Stimulated activated CD4-positive, alpha-beta T cell treated with anti-CD3 and anti-CD28 coated beads, Interleukin-12 subunit alpha, Interleukin-12 subunit beta, amount 100 ng/mL, for 48 hours (primary cell): Measurements from ENCODE around the gene EPAS1.

Experiments
- DNase-seq, 3 donors: peaks; one replicate each; pipeline ENCODE4 v3.0.0-alpha.2; 2020; ENCODE audit warnings: low read depth in 2 of 3, low spot score in 1 of 3

The EPAS1 gene

DNA sequence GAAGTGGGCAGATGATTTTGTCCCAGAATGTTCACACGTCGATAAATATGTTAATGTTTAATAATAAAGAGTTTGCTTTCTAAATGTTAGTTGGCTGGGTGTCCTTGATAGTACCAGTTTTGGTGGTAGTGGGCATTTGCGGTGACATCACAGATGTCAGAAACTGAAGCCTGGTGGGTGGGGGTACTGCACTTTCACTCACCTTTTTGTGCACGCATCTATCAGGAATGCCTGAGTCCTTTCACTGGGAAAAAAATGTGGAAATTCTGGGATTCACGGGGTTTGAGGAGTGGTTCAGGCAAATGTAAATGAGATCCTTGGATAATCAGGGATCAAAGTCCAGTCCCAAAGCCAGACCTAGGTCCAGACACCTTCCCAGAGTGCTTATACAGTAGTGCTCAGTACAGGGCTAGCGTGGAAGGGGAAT lies 3.2 kb downstream of the EPAS1 start:
- no peak for DNase-seq

DNA sequence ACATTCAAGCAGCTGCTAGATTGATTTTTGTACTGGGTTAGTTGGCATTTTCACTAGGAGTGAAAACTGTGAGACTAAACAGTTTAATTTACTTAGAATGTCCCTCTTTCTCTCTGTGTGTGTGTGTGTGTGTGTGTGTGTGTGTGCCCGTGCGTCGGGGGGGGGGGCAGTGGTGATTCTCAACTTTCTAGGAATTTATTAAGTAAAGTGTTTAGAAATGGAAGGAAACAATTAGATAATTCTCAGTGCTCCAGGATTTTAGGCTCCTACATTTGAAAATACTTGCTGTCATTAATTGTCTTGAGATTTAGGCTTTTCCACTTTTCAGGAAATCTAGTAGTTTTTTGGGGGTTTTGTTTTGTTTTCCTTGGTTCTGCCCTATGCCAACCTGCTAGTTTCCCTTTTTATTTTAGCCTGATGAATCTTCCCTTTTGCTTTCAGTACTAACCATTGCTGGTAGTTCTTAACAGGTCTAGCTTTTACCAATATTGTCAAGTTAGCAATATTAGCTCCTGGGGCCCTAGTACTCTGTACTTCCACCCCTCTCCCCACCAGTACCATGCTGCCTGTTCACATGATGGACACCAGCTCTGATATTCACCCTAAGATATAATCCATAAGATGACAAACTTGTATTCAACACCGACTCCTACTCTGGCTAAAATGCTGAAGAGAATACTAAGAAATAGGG lies 4.9 kb downstream of the EPAS1 start:
- no peak for DNase-seq

DNA sequence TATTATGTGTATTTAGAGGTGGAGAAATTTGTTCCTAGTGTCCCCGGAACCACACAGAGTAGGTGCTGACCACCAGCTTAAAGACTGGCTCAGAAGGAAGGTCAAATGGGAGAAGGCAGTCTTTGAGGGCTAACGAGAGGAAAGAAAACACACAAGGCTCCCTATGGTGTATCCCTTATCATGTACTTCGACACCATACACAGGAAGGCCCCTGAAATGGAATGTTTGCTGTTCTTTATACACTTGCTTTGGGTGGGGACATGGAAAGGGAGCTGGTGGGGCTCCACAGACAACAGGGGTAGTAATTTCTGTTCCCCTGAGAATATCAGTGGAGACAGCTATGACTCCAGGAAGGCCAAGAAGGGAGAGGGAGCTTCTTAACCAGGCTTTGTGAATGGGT lies 6.0 kb downstream of the EPAS1 start:
- no peak for DNase-seq

DNA sequence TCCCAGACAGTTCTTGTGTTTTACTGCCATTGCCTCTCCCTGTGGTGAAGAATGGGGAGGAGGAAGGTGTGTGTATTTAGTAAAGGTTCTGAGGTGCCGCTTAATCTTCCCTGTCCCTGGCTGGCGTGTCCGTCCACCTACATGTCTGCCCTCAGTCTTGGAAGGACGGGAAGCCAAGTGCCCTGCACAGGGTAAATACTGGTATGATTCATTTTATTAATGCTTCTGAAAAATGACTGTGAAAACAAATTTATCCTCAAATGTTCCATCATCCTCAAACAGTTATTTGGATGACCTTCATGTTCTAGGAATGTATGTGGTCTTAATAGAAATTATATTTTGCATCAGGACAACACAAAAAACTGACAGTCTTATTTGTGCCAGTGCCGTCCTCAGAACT lies 6.6 kb downstream of the EPAS1 start:
- DNase-seq = no peak

DNA sequence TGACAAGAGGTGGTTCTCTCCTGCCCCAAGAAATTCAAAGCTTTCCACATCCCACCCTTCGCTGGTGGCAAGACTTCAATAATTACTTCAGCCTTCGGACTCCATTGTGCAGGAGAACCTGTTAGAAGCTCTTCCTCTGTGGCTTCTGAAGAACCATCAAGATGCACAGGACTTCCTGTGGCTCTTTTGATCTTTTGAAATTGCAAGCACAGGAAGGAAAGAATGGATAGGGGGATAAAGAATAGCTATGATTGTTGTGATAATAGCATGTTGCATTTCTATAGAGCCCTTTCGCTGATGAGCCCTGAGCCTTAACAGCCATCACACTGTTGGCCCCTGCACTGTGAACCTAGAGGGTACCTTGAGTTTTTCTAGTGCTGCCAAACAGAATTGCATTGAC lies 7.4 kb downstream of the EPAS1 start:
- DNase-seq = no peak

DNA sequence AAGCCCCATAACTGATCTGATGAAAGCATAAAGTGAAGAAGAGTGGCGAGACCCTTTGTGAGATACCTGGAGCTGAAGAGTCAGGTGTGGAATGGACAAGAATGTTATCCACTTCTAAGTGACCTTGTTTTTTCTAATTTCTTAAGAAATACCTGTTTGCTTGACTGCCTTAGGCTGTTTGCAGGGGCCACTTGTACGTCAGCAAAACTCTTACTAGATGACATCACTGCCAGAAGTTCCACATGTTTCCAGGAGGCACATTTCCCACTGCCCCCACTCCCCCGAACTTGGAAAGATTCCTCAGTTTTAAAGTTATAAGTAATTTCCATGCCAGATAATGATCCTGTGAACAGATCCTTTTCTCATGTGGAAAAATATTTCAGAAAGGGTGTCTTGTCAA lies 8.0 kb downstream of the EPAS1 start:
- no peak for DNase-seq

DNA sequence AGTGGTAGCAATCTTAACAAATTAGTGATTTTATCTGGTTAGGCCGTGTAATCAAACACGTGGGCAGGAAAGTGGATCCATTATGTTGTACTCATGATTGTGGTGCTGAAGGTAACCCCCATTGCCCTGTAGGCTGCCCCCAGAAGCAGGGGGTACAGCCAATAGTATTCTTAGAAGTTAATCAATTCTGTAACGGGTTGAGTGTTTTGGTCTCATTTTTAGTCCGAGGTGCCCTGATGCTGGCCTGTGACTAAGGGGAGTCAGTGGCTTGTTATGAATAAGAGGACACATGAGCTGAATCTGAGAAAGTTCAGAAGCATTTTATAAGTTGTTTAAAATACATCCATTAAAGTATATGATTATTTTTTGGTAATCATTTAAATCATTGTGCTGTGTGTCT lies 8.6 kb downstream of the EPAS1 start:
- DNase-seq = no peak

DNA sequence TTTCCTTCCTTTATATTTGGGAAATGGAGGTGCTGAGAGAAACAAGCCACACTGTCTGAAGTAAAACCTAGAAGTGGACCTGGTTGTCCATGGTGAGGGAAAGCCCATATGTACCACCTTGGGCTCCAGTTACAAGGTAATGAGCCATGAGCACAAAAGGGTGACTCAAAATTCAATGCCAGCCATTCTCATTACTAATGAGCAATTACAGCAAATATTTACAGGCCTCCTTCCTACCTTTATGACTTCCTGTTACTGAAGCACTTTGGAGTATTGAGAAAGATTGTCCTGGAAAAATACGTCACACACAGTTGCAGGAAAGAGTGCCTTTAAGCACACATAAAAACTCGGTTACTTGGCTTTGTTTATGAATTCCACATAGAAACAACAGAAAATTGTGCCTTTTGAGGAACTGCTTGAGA lies 9.1 kb downstream of the EPAS1 start:
- no peak for DNase-seq

DNA sequence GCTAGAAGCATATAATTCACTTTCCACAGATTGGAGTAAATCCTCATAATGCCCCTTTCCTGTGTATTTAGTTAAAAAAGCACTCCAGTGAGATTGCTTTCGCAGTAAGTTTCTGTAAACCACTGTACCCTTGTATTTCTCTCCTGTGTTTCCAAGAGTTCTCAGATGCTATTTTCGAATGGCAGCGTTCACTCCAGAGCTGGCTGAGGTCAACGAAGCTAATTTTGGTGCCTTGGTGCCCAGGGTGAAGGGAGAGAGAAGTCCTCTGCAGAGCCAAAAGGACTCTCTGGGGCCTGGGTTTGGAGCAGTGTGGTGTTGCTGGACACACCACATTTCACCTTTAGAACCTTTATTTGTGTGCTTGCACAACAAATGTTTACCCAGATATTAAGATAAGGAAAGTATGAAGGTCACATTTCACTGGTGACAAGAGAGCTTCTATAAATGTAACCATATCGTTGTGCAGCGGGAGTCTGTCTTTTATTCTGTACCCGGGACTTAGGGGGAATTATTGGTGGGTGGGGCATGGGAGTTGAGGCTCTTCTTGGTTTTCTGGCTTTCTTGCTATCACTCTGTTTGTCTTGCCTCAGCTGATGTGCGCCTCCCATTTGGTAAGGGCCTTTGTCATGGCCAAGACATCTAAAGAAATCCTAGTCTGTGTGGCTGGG lies 9.9 kb downstream of the EPAS1 start:
- no peak for DNase-seq

DNA sequence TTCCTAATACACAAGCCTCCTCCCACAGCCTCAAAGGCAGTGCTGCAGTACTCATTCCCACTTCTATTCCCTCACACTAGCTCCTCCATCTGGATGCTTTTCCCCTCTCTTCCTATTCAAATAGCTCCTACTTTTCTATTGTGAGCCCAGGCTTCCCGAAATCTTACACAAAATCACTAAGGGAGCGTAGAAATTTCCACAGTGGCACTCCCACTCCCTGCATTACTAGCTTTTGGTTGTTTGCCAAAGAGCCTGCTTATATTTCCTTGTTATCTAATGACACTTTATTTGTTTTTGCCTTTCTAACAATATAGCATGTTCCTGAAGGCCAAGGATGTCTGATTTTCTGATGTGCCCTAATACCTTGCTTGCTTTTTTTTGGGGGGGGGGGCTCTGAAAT lies 10.9 kb downstream of the EPAS1 start:
- DNase-seq = no peak

DNA sequence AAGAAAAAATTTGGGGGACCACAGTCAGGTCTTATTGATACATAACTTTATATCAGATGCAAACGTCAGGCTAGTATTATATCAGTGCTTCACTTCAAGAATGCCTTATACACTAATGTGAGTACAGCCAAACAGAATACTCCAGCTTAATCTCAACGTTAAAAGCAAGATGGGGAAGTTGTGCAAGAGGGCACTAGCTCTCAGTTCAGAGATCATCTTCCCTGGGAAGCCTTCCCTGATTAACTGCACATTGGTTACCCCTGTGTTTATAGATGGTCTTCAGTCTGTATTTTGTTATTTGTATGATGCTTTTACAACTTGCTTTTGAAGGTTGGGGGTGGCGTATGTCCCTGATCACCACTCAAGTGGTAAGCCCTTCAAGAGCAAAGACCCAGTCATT lies 11.4 kb downstream of the EPAS1 start:
- no peak for DNase-seq

DNA sequence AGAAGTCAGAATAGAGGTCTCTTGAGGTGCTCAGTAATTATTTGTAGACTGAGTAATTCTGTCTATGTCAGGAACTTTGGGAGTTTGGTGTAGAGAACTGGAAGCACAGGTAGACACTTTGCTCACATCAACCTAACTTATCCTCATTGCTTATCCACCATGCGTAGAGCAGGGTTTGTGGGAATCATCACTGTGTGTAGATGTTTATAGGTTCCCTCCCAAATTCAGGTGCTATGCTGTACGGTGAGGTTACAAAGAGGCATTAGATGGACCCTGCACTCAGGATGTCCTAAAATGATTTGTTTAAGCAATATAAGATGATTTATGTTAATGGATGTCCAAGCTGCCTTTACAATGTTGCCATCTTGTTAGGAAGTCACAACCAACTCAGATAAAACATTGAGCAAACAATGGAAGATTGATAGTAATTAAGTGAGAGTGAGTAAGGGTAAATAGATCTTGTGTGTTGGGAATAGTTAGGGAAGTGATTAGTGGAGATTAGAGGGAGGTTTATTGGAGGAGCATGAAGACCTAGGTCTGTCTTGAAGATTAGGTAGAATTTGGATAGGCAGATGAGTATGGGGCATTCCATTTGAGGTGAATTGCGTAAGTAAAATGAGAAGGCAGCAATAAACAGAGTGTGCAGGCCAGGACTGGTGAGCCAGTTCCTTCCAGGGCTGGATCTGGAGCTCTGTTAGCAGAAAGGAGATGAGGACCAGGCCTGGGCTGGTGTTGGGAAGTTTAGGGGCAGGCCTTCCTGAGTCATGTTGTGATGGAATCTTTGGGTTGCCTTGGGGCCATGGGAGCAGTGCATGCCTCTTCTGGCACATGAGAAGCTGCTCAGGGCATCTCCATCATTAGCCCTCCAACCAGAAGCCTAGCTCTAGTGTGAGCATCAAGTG lies 12.1 kb downstream of the EPAS1 start:
- DNase-seq = no peak

DNA sequence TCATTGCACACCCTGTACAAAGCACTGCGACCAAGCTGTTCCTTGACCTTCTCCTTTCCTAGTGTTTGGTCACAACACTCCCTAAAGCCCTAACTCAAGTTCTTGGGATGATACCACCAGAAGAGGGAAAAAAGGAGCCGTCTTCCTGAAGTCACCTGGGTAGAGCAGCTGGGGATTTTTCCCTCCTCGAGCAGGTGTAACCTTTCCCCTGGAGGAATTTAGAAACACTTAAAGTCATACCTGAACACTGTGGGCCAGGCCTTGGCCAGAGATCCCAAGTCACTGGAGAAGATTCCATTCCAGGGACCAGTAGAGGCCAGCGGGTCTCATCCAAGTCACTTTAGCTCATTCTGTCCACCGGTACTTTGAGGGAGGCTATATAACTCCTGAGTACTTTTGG lies 13.2 kb downstream of the EPAS1 start:
- DNase-seq = no peak

DNA sequence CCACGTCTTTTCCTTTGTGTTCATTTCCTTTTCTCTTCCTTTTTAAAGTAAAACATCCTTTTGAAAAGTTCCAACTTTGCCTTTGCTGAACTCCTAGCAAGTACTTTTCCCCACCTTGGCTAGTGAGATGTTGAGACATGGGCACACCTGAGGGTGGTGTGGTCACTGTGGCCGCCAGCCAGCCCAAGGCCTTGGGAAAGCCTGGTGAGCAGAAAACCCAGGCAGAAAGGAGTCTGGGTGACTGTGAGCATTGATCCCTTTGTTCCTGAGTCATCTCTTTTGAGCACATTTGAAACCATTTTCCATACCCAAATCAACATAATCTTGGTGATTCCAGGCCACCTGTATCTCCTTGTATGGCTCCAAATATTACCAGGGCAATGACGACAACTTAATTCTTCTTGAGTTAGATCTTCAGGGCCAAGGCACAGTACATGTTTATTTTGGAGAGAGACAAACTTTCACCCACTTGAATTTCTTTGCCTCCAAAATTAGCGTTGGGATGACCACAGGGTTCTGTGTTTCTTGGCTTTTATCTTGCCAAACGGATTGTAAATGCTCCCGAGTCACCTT lies 14.5 kb downstream of the EPAS1 start:
- no peak for DNase-seq

DNA sequence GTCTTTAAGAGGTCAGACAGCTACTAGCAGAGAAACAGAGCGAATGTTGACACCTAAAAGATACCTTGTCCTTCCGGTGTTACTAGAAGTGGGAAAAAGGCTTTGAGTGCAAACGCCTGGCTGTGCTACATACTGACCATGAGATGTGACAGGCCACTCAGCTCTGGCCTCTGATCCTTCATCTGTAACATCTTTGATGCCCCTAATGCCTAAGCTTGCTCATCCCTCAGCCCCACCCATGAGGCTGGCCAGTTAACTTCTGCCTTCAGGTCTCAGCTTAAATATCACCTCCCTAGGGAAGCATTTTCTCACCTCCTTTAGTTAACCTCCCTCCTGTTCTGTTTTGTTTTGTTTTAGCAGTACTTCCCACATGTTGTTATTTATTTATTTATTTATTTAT lies 15.9 kb downstream of the EPAS1 start:
- DNase-seq = no peak

DNA sequence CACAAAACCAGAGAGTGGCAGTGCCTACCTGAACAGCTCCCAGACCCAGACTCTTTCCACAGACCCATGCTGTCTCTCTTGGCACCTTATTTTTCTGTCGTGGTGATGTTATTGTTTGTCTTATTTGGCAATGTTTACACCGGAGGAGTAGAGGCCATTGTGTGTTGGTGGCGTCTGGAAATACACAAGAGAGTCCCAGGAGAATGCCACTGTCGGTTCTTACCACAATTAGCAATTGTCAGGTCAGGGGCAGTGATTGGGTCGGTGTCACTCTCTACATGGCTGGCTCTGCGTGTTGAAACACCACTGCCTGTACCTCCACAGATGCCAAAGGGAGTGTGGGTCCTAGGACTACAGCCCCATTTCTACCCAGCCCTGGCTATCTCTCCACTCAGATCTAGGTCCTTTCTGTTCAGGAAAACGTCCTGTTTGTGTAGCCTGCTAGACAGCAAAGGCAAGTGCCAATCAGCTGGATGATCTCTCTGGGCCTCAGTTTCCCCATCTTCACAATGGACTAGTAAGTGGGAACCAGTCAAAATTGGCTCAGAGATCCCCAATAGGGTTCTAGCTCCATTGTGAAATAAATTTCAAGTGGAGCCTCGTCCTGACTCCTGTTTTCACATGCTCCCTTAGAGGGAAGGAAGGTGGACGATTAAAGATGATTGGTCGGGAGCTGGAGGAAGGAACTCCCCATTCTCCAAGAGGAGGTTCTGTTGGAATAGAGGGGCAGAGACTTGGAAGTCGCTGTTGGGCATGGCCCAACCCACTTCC lies 17.0 kb downstream of the EPAS1 start:
- DNase-seq = no peak

DNA sequence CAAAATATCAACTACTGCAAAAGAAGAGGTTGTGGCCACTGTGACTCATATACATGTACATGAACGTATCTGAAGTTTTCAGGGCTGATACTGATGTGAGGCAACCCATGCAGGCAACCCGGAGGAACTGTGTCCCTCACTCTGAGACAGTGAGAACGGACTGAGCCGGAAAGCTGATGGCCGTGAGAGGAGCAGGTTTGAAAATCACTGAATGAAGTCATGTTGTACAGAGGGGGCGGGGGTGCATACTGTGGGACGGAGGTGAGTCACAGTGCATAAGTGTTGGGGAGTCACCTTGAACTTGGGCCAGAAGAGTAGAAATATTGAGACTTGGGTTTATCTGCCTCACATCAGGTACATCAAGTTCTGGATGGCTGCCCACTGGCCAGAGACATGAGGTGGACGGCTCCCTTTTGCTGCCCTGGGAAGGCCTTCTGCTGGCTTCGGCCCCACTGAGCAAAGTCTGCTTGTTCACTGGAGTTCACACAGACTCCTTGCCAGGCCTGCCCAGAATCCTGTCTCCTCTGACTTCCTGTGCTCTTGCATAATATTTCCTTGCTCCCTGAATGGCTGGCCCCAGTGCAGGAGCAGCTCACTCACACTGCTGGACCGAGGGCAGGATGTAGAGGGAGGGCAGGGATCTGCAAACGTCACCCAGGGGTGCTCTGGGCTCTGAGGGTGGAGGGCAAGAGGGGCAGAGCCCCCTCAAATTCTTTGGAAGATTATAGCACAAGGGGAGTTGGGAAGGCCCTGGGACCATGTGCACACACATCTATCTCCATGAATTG lies 18.1 kb downstream of the EPAS1 start:
- no peak for DNase-seq

DNA sequence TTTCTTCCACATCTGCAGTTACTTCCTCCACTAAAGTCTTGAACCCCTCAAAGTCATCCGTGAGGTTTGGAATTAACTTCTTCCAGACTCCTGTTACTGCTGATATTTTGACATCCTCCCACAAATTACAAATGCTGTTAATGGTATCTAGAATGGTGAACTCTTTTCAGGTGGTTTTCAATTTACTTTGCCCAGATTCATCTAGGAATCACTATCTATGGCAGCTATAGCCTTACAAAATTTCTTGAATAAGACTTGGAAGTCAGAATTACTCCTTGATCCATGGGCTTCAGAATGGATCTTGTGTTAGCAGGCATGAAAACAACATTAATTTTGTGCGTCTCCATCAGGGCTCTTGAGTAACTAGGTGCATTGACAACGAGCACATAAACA lies 19.9 kb downstream of the EPAS1 start:
- DNase-seq = no peak

DNA sequence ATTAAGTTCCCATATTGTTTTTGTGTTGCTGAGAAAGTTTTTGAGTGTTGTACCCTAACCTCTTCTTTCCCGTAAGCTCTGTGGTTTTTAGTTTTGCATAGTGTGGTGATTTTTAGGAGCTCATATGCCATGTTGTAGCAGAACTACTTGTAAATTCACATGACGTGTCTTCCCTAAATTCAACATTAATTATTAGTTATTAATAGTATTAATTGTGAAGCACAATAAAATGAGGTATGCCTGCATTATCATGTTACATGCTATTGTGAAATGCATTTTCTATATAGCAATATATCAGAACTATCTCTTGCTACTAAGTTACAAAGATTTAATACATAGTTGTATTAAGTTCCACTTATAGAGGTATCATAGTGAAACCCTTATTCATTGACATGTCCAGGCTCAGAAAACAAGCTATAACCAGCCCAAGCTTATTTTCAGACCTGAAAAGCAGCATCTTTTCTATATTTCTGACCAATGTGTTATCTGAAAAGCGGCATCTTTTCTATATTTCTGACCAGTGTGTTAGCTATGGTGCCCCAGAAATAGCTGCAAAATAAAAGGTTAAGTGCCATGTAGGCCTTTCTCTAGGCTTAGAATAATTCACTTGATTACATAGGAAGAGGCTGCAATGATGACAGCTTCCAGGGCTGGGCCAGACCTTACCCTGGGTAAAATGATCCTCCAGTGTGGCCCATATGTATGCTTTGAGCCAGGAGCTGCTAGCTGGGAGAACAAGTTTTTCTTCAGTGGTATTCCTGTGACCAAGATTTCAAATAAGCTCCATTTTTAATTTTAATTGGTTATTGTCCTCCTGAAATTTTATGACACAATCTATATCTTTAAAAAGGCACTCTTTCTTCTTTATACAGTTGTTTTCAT lies 21.6 kb downstream of the EPAS1 start:
- no peak for DNase-seq
